RWPE2 (cell line): ENCODE data around the gene SCUBE1.

Experiments used
- ATAC-seq: fragments of 200-7000 bp; cut with Tn5 transposase; 3 replicates; pipeline ENCODE4 v1.9.1; 2021; ENCODE audit warnings: low read depth
- DNase-seq: peaks from one replicate; pipeline ENCODE4 v3.0.0-alpha.2; 2020; ENCODE audit warnings: low spot score
- H3K27ac ChIP-seq: fragments of 450-650 bp; 2 replicates; pipeline ENCODE4 v1.5.1; 2017; ENCODE audit warnings: mild to moderate bottlenecking; ENCODE audit not compliant: poor library complexity, severe bottlenecking
- H3K27me3 ChIP-seq: fragments of 250-450 bp; sonication (Bioruptor Pico); 2 replicates; pipeline ENCODE4 v1.5.1; 2021; ENCODE audit warnings: mild to moderate bottlenecking, moderate library complexity; ENCODE audit not compliant: insufficient read depth, poor library complexity, severe bottlenecking
- H3K36me3 ChIP-seq: fragments of 250-450 bp; sonication (Bioruptor Pico); 2 replicates; pipeline ENCODE4 v1.5.1; 2020; ENCODE audit warnings: low read depth, mild to moderate bottlenecking, moderate library complexity
- H3K4me1 ChIP-seq: fragments of 250-450 bp; sonication (Bioruptor Pico); 2 replicates; pipeline ENCODE4 v1.5.1; 2021; ENCODE audit warnings: mild to moderate bottlenecking, moderate library complexity; ENCODE audit not compliant: insufficient read depth, poor library complexity, severe bottlenecking
- H3K4me3 ChIP-seq: fragments of 250-450 bp; sonication (Bioruptor Pico); 2 replicates; pipeline ENCODE4 v1.5.1; 2021; ENCODE audit warnings: mild to moderate bottlenecking, moderate library complexity; ENCODE audit not compliant: severe bottlenecking
- H3K9me3 ChIP-seq: fragments of 250-450 bp; sonication (Bioruptor Pico); 2 replicates; pipeline ENCODE4 v1.5.1; 2021; ENCODE audit warnings: mild to moderate bottlenecking, moderate library complexity; ENCODE audit not compliant: severe bottlenecking
- TF ChIP-seq, protein P1 (sequence below): fragments of 450-650 bp; IDR thresholded peaks from one replicate; pipeline ENCODE4 v1.5.1; 2017; ENCODE audit warnings: mild to moderate bottlenecking, moderate library complexity; ENCODE audit not compliant: poor library complexity, severe bottlenecking

SCUBE1 gene

DNA sequence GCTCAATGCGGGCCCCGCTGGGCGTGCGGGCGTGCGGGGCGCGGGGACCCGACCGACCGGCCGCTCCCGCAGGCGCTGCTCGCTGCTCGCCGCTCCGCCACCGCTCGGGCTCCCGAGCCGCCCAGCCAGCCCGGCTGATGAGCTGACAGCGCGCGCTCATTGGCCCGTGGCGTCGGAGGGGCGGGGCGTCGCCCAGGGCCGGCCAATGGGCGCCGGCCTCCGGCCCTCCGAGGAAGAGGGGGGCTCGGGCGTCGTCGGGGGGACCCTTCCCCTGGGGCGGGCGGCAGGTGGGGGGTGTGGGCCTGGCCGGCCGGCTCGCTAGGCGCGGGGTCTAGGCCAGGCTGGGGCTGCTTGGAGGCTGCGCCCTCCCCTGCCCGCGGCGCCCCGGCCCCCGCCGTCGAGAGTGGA, at the start of gene SCUBE1:
SCUBE1 (minus strand) TSS at position 111 of the 408 bp plus-strand sequence. CDS start 111 bp downstream, outside the sequence.
- Histone ChIP-seq H3K36me3 (no peaks in the 10 kb centered on the region), H3K4me1 (no peaks in the 10 kb centered on the region), H3K27me3 (peaks cover 62% of the 10 kb centered on the region), H3K9me3 (no peaks in the 10 kb centered on the region), H3K4me3 (peak within 1 kb of the TSS; percentile 7), H3K27ac (no peak within 1 kb of the TSS)
- DNase-seq (no peak), ATAC-seq (peak; percentile 69)
- TF ChIP-seq, protein P1, sequence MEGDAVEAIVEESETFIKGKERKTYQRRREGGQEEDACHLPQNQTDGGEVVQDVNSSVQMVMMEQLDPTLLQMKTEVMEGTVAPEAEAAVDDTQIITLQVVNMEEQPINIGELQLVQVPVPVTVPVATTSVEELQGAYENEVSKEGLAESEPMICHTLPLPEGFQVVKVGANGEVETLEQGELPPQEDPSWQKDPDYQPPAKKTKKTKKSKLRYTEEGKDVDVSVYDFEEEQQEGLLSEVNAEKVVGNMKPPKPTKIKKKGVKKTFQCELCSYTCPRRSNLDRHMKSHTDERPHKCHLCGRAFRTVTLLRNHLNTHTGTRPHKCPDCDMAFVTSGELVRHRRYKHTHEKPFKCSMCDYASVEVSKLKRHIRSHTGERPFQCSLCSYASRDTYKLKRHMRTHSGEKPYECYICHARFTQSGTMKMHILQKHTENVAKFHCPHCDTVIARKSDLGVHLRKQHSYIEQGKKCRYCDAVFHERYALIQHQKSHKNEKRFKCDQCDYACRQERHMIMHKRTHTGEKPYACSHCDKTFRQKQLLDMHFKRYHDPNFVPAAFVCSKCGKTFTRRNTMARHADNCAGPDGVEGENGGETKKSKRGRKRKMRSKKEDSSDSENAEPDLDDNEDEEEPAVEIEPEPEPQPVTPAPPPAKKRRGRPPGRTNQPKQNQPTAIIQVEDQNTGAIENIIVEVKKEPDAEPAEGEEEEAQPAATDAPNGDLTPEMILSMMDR: no peak

DNA sequence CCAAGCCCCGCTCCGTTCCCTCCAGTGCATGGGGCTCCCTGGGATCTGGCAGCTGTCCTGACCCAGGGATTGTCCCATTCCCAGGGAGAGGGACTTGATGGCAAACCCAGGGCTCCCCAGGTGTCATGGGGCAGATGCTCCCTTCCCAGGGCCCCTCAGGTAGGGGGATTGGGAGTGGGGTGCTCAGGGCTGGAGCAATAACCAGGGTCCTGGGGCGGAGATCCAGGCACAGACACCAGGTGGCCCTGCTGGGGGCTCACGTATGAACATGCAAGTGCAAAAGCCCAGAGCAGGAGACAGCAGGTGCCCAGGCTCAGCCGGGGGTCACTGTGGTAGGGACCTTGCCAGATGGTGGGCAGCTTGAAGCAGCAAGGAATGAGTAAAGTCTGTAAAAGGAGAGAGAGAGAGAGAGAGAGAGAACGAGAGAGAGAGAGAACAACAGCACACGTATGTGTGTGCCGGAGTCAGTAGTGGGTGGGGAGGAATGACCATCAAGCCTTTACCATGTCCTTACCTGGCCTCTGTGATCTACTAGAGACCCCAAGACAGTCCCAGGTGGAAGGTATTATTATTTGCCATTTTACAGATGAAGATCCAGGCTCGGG, 49.3 kb upstream of the SCUBE1 start:
- ATAC-seq (no peak), DNase-seq (no peak)
- H3K27me3 ChIP-seq: peaks cover 17% of the 10 kb centered on the region
- TF ChIP-seq, protein P1: no peak
- no peaks in the 10 kb centered on the region for H3K4me1 ChIP-seq
- H3K36me3 ChIP-seq: no peaks in the 10 kb centered on the region
- H3K4me3 ChIP-seq: no peak overlapping the region
- H3K9me3 ChIP-seq: no peaks in the 10 kb centered on the region
- H3K27ac ChIP-seq: no peak overlapping the region

DNA sequence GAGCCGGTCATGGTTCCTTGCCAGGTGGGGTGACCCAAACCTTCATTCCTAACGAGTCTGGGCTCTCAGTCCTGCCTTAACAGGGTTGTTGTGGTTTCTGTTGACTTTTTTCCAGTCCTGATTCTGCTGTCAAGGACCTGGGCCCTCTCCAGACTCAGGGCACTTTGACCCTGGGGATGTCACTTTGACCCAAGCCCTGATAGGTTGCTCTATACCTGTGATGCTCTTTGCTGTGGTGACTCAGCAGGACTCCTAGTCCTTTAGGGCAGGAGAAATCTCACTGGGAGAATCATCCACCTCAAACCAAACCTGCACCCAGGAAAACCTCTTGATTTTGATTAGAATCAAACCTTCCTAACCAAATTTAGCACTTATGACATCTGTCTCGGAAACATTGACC, 48.1 kb upstream of the SCUBE1 start:
- Histone ChIP-seq H3K27me3 (peaks cover 5% of the 10 kb centered on the region), H3K4me3 (no peak overlapping the region), H3K36me3 (no peaks in the 10 kb centered on the region), H3K27ac (no peak overlapping the region), H3K4me1 (no peaks in the 10 kb centered on the region), H3K9me3 (no peaks in the 10 kb centered on the region)
- ATAC-seq (no peak), DNase-seq (no peak)
- TF ChIP-seq, protein P1: no peak

DNA sequence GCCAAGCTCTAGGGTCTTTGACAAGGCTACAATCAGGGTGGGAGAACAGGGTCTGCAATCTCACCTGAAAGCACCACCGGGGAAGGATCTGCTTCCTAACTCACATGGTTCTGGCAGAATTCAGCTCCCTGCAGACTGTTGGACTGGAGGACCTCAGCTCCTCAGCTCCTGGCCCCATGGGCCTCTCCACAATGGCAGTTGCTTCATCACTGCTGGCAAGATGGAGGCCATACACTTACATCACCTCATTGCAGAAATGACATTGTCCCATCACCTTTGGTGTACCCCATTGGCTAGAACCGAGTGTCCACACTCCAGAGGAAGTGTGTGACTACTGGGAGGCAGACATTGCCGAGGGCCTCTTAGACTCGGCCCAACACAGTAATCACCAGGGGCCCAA, 47.7 kb upstream of the SCUBE1 start:
- H3K4me3 ChIP-seq: no peak overlapping the region
- DNase-seq (no peak), ATAC-seq (no peak)
- no peak overlapping the region for H3K27ac ChIP-seq
- no peaks in the 10 kb centered on the region for H3K36me3 ChIP-seq
- H3K4me1 ChIP-seq: no peaks in the 10 kb centered on the region
- TF ChIP-seq, protein P1: no peak
- no peaks in the 10 kb centered on the region for H3K9me3 ChIP-seq
- H3K27me3 ChIP-seq: peaks cover 5% of the 10 kb centered on the region

DNA sequence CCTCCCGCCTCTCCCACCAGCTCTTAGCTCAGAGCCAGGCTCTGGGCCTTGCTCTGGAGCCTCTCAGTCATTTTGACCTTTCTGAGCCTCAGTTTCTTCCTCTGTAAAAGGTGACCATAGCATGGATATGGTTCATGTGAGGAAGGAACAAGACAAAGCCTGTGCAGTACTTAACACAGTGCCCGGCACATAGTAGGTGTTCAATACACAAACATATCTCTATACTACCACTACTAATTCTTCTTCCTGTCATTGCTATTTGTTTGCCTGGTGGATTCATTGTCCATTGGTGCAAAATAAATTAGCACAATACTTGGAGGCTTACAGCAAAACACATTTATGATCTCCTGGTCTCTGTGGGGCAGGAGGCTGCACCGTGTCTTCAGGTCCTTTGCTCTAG, 47.0 kb upstream of the SCUBE1 start:
- Histone ChIP-seq H3K4me3 (no peak overlapping the region), H3K27ac (no peak overlapping the region), H3K36me3 (no peaks in the 10 kb centered on the region), H3K9me3 (no peaks in the 10 kb centered on the region), H3K27me3 (peaks cover 7% of the 10 kb centered on the region), H3K4me1 (no peaks in the 10 kb centered on the region)
- TF ChIP-seq, protein P1: no peak
- DNase-seq: no peak
- no peak for ATAC-seq
